ENCODE results near the gene SLC43A2.

- TF ChIP-seq CTCF (tag by site-specific recombination; IDR thresholded peaks at IDR 0.05) (no peak), ZBTB21 (tag by site-specific recombination; IDR thresholded peaks at IDR 0.05) (no peak), ZNF639 (tag by site-specific recombination; IDR thresholded peaks at IDR 0.05) (no peak), ZNF792 (tag by site-specific recombination; IDR thresholded peaks at IDR 0.05) (no peak), ZNF549 (tag by site-specific recombination; IDR thresholded peaks at IDR 0.05) (no peak), BCL11B (tag by site-specific recombination; IDR thresholded peaks at IDR 0.05; ENCODE audit: low read depth) (no peak), ZNF629 (tag by site-specific recombination; IDR thresholded peaks at IDR 0.05) (no peak), SETDB1 (IDR thresholded peaks at IDR 0.05; ENCODE audit: insufficient read length, low read length) (no peak), ZSCAN4 (tag by site-specific recombination; IDR thresholded peaks at IDR 0.05) (no peak), ZBTB17 (tag by site-specific recombination; IDR thresholded peaks at IDR 0.05) (no peak), ZNF707 (tag by site-specific recombination; IDR thresholded peaks at IDR 0.05) (no peak), ZNF558 (tag by site-specific recombination; IDR thresholded peaks at IDR 0.05) (no peak)
Measured at GRCh38 chr17:1553354-1554266, 75.0 kb downstream of the SLC43A2 start.
